IMR-90 (cell line): ENCODE measurements around the gene LIMS2. TPM values are rescaled to one million over a fixed set of nuclear protein-coding genes. Genes with fewer than 3 reads are reported as not detected.

ENCODE experiments used
- ATAC-seq: fragments of 200-7000 bp; cut with Tn5 transposase; 2 replicates; pipeline ENCODE4 v1.9.1; 2020; ENCODE audit warnings: low read depth, mild to moderate bottlenecking, moderate library complexity
- BruUV-seq: library from RNA; stranded (reverse); fragments of 400-500 nt; replicated peaks from 2 replicates; lab custom pipeline; 2021; lab: Mats Ljungman, UMichigan
- CTCF ChIA-PET: fragments of 300-600 bp; formaldehyde crosslinking; extraction: SDS; loops from one replicate; lab custom pipeline; 2021; ENCODE audit warnings: antibody characterized with exemption; lab: Yijun Ruan, JAX
- POLR2A ChIA-PET: fragments of 300-600 bp; sonication (Branson Sonifier 250); formaldehyde crosslinking; loops from one replicate; lab custom pipeline; 2022; ENCODE audit warnings: antibody characterized with exemption; ENCODE audit not compliant: unreplicated experiment; lab: Charles Lee
- DNase-seq: peaks from one replicate; pipeline ENCODE4 v3.0.0; 2013
- H2AFZ ChIP-seq: replicated peaks from 2 replicates; pipeline ENCODE3; 2013; ENCODE audit warnings: low read length, mild to moderate bottlenecking; ENCODE audit not compliant: poor library complexity
- H2AK5ac ChIP-seq: 2 replicates; pipeline ENCODE4 v1.6.1; 2013; ENCODE audit warnings: low read depth, low read length, inconsistent platforms
- H2AK9ac ChIP-seq: replicated peaks from 2 replicates; pipeline ENCODE3; 2013; ENCODE audit warnings: mild to moderate bottlenecking, low read depth, low read length, moderate library complexity; ENCODE audit not compliant: poor library complexity
- H2BK120ac ChIP-seq: 2 replicates; pipeline ENCODE4 v1.6.1; 2013; ENCODE audit warnings: low read depth, low read length, inconsistent platforms
- H2BK15ac ChIP-seq: 3 replicates; pipeline ENCODE4 v1.6.1; 2013; ENCODE audit warnings: low read depth, low read length, inconsistent platforms
- H2BK20ac ChIP-seq: 2 replicates; pipeline ENCODE4 v1.6.1; 2013; ENCODE audit warnings: low read depth, mild to moderate bottlenecking, inconsistent platforms, low read length, moderate library complexity
- H2BK5ac ChIP-seq: 2 replicates; pipeline ENCODE4 v1.6.1; 2013; ENCODE audit warnings: mild to moderate bottlenecking, low read depth, low read length, inconsistent platforms; ENCODE audit not compliant: poor library complexity, severe bottlenecking
- H3K14ac ChIP-seq: replicated peaks from 2 replicates; pipeline ENCODE4 v1.6.1; 2013; ENCODE audit warnings: low read depth, low read length, inconsistent platforms
- H3K18ac ChIP-seq: 2 replicates; pipeline ENCODE4 v1.6.1; 2013; ENCODE audit warnings: low read depth, low read length, control low read depth
- H3K23ac ChIP-seq: 2 replicates; pipeline ENCODE4 v1.6.1; 2013; ENCODE audit warnings: low read depth, low read length, inconsistent platforms
- H3K27ac ChIP-seq: 2 replicates; pipeline ENCODE4 v1.5.1; 2013; ENCODE audit warnings: mild to moderate bottlenecking, control low read depth, low read length; ENCODE audit not compliant: insufficient read depth
- H3K27me3 ChIP-seq: 2 replicates; pipeline ENCODE4 v1.6.1; 2013; ENCODE audit warnings: low read length; ENCODE audit not compliant: control insufficient read depth, insufficient read depth
- H3K36me3 ChIP-seq: 2 replicates; pipeline ENCODE4 v1.6.1; 2013; ENCODE audit warnings: low read length, mixed read lengths; ENCODE audit not compliant: control insufficient read depth, insufficient read depth
- H3K4ac ChIP-seq: 2 replicates; pipeline ENCODE4 v1.6.1; 2013; ENCODE audit warnings: low read depth, low read length, inconsistent platforms
- H3K4me1 ChIP-seq: 2 replicates; pipeline ENCODE4 v1.6.1; 2013; ENCODE audit warnings: low read length, mixed read lengths; ENCODE audit not compliant: control insufficient read depth, insufficient read depth
- H3K4me2 ChIP-seq: 2 replicates; pipeline ENCODE4 v1.6.1; 2013; ENCODE audit warnings: low read depth, mild to moderate bottlenecking, control low read depth, low read length, moderate library complexity
- H3K4me3 ChIP-seq: 2 replicates; pipeline ENCODE4 v1.5.1; 2013; ENCODE audit warnings: low read depth, mild to moderate bottlenecking, control low read depth, low read length, moderate library complexity; ENCODE audit not compliant: insufficient read depth
- H3K56ac ChIP-seq: 2 replicates; pipeline ENCODE4 v1.6.1; 2013; ENCODE audit warnings: low read length, inconsistent platforms; ENCODE audit not compliant: insufficient read depth; ENCODE audit errors: extremely low read depth
- H3K79me1 ChIP-seq, 2 experiments: 2 replicates each; pipeline ENCODE4 v1.6.1; 2013; ENCODE audit warnings: low read length in 2 of 2, inconsistent platforms in 1 of 2, low read depth in 1 of 2
- H3K9ac ChIP-seq: 2 replicates; pipeline ENCODE4 v1.6.1; 2013; ENCODE audit warnings: low read depth, low read length, control low read depth
- H3K9me1 ChIP-seq: 2 replicates; pipeline ENCODE4 v1.6.1; 2013; ENCODE audit warnings: low read length, inconsistent platforms; ENCODE audit not compliant: insufficient read depth
- H3K9me3 ChIP-seq: 2 replicates; pipeline ENCODE4 v1.6.1; 2013; ENCODE audit warnings: low read length; ENCODE audit not compliant: control insufficient read depth, insufficient read depth
- H4K20me1 ChIP-seq: 2 replicates; pipeline ENCODE4 v1.6.1; 2013; ENCODE audit warnings: low read length, inconsistent platforms; ENCODE audit not compliant: insufficient read depth
- H4K5ac ChIP-seq: 2 replicates; pipeline ENCODE4 v1.6.1; 2013; ENCODE audit warnings: mild to moderate bottlenecking, low read depth, low read length, control low read depth
- H4K8ac ChIP-seq, 2 experiments: 2 replicates each; pipeline ENCODE4 v1.6.1; 2013; ENCODE audit warnings: low read depth in 2 of 2, low read length in 2 of 2, control low read depth in 1 of 2, inconsistent platforms in 1 of 2
- H4K91ac ChIP-seq: 2 replicates; pipeline ENCODE4 v1.6.1; 2013; ENCODE audit warnings: low read depth, low read length, inconsistent platforms; ENCODE audit not compliant: insufficient read depth
- BHLHE40 ChIP-seq: fragments of 150-350 bp; IDR thresholded peaks from 2 replicates; pipeline ENCODE4 v1.6.1; 2016; ENCODE audit warnings: mild to moderate bottlenecking, low read depth, low read length
- CEBPB ChIP-seq: IDR thresholded peaks from 2 replicates; pipeline ENCODE4 v1.6.1; 2012; ENCODE audit warnings: low read depth, low read length, improper control_type of control experiment
- ELK1 ChIP-seq: fragments of 150-350 bp; IDR thresholded peaks from 2 replicates; pipeline ENCODE4 v1.6.1; 2016; ENCODE audit warnings: low read depth, mild to moderate bottlenecking, low read length, moderate library complexity, borderline replicate concordance
- FOS ChIP-seq: fragments of 150-350 bp; IDR thresholded peaks from 2 replicates; pipeline ENCODE4 v1.6.1; 2016; ENCODE audit warnings: low read depth, low read length
- MAFK ChIP-seq: IDR thresholded peaks from 2 replicates; pipeline ENCODE4 v1.6.1; 2012; ENCODE audit warnings: low read depth, low read length, improper control_type of control experiment
- MAZ ChIP-seq: IDR thresholded peaks from 2 replicates; pipeline ENCODE4 v1.6.1; 2012; ENCODE audit warnings: low read depth, mild to moderate bottlenecking, low read length, improper control_type of control experiment, moderate library complexity, borderline replicate concordance
- MXI1 ChIP-seq: IDR thresholded peaks from 2 replicates; pipeline ENCODE4 v1.6.1; 2012; ENCODE audit warnings: low read depth, mild to moderate bottlenecking, low read length, moderate library complexity, borderline replicate concordance
- NFE2L2 ChIP-seq: fragments of 150-350 bp; IDR thresholded peaks from 2 replicates; pipeline ENCODE4 v1.6.1; 2016; ENCODE audit warnings: low read depth, mild to moderate bottlenecking, low read length
- POLR2A ChIP-seq: IDR thresholded peaks from 2 replicates; pipeline ENCODE4 v1.6.1; 2012; ENCODE audit warnings: mild to moderate bottlenecking, low read depth, low read length
- RAD21 ChIP-seq: IDR thresholded peaks from 2 replicates; pipeline ENCODE4 v1.6.1; 2012; ENCODE audit warnings: low read length, improper control_type of control experiment
- RCOR1 ChIP-seq: IDR thresholded peaks from 2 replicates; pipeline ENCODE4 v1.6.1; 2012; ENCODE audit warnings: mild to moderate bottlenecking, low read length, improper control_type of control experiment; ENCODE audit not compliant: insufficient replicate concordance
- RFX5 ChIP-seq: IDR thresholded peaks from 2 replicates; pipeline ENCODE4 v1.8.0; 2012; ENCODE audit warnings: low read depth, mild to moderate bottlenecking, low read length, moderate library complexity
- SMC3 ChIP-seq: fragments of 150-350 bp; IDR thresholded peaks from 2 replicates; pipeline ENCODE4 v1.6.1; 2016; ENCODE audit warnings: low read depth, mild to moderate bottlenecking, antibody characterized with exemption, low read length, moderate library complexity
- WGBS, 2 experiments: methylation state at CpG; one replicate each; pipeline versions ENCODE4 v1.1.5 to v1.1.7; 2013; ENCODE audit warnings: missing lambda C conversion rate in 2 of 2; ENCODE audit not compliant: insufficient read length in 1 of 2; ENCODE audit errors: extremely low coverage in 2 of 2; 5-methylcytosine and 5-hydroxymethylcytosine counted together
- dilution Hi-C: fragments of 300-500 bp; cut with HindIII; formaldehyde crosslinking; loops from one replicate; pipeline ENCODE4 v1.14.3; 2018; ENCODE audit warnings: low sequenced_read_pairs; ENCODE audit not compliant: unreplicated experiment
- in situ Hi-C: fragments of 300-500 bp; cut with MboI; formaldehyde crosslinking; loops from 3 replicates; pipeline ENCODE4 v1.14.3; 2019; ENCODE audit warnings: low sequenced_read_pairs, inconsistent platforms, mixed read lengths
- intact Hi-C: fragments of 100-400 bp; cut with micrococcal nuclease; formaldehyde crosslinking; loops from 2 replicates; pipeline ENCODE4 v1.10.0; 2022
- polyA plus RNA-seq, 3 experiments: library from polyadenylated mRNA; depleted of rRNA; stranded (reverse); fragments of >200 nt; gene quantifications; 2 replicates each; pipeline ENCODE4 v1.2.3, GENCODE V29; 2012; ENCODE audit warnings: low replicate concordance in 1 of 3
- total RNA-seq: library from RNA; depleted of rRNA; stranded (reverse); fragments of >200 nt; gene quantifications from 2 replicates; pipeline ENCODE4 v1.2.3, GENCODE V29; 2012
- TF ChIP-seq, protein P1 (sequence below): fragments of 150-350 bp; IDR thresholded peaks from 2 replicates; pipeline ENCODE4 v1.6.1; 2017; ENCODE audit warnings: mild to moderate bottlenecking, antibody characterized with exemption, low read length, low read depth
- TF ChIP-seq, protein P2 (sequence below): conservative IDR thresholded peaks from 2 replicates; pipeline ENCODE4 v1.5.1; 2012; ENCODE audit warnings: mild to moderate bottlenecking, low read depth, low read length, improper control_type of control experiment

The LIMS2 gene
- total and polyA plus RNA-seq, 2 of the 4 experiments (the other 2 are of a cell fraction), result 1.3 to 18.8 TPM

DNA sequence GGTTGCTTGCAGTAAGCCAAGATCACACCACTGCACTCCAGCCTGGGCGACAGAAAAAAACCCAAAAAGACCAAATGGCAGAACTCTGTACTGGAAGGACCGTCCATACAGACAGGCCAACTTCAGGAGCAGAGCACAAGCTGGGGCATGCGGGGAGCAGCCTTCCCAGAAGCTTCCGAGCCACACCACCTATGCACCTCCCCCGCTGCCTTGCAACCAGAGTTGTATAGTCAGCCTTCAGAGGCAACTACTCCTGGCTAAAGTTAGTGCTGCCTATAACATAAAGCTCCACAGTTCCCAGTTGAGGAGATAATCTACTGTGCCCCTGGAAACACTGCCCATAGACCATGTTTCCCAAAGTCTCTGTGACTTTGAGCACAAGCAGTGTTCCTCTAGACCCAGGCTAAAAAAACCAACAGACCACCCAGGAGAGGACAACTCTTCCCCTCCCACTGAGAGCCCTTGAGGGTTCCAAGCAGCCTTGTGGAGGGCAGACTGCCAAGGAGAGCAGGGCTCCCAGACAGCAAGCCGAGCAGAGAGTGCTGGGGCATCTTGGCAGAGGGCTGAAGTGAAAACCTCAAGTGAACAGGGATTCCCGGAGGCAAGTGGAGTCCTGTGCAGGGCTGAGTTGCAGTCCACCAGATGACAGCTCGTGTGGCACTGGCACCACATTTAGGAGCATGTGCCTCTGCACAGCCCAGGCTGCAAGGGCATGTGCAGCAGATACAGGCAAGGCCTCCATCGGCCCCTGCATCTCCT lies 32.7 kb upstream of the LIMS2 start:
- dilution Hi-C loops, result no loop called here
- Histone ChIP-seq H4K91ac (no peak overlapping the region), H2AK5ac (no peak overlapping the region), H3K23ac (no peak overlapping the region), H3K9ac (no peak overlapping the region), H3K9me1 (peaks cover 11% of the 10 kb centered on the region), H2AK9ac (no peak overlapping the region), H3K18ac (no peak overlapping the region), H4K20me1 (peaks cover 11% of the 10 kb centered on the region; the same call in 1 of the 2 replicates), H4K5ac (no peak overlapping the region), H3K4me2 (no peak overlapping the region), H3K14ac (no peak overlapping the region), H3K4me1 (peaks cover 7% of the 10 kb centered on the region; the same call in 1 of the 2 replicates), H3K4me3 (no peak overlapping the region), H2BK20ac (no peak overlapping the region), H3K9me3 (no peaks in the 10 kb centered on the region), H3K27ac (no peak overlapping the region), H3K36me3 (peaks cover 37% of the 10 kb centered on the region), H2BK15ac (no peak overlapping the region), H2AFZ (no peak overlapping the region), H3K56ac (no peak overlapping the region), H4K8ac (no peak overlapping the region), H3K4ac (no peak overlapping the region), H3K79me1 (peaks cover 8 to 30% of the 10 kb centered on the region in 2 experiments), H3K27me3 (no peaks in the 10 kb centered on the region), H2BK5ac (no peak overlapping the region), H2BK120ac (no peak overlapping the region)
- intact Hi-C loops, result loop anchor here (10.0 kb wide), 1 partner anchor 183 kb away; the partner anchor contains the start of gene IWS1
- in situ Hi-C loops, result no loop called here
- CTCF ChIA-PET, result no interaction called here
- DNase-seq (no peak), ATAC-seq (no peak)
- TF ChIP-seq POLR2A, result no peak
- no peak for TF ChIP-seq RCOR1
- no peak for TF ChIP-seq MXI1
- TF ChIP-seq, protein P1, sequence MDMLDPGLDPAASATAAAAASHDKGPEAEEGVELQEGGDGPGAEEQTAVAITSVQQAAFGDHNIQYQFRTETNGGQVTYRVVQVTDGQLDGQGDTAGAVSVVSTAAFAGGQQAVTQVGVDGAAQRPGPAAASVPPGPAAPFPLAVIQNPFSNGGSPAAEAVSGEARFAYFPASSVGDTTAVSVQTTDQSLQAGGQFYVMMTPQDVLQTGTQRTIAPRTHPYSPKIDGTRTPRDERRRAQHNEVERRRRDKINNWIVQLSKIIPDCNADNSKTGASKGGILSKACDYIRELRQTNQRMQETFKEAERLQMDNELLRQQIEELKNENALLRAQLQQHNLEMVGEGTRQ, result no peak
- TF ChIP-seq FOS, result no peak
- TF ChIP-seq BHLHE40, result no peak
- no peak for TF ChIP-seq NFE2L2
- no peak for TF ChIP-seq SMC3
- TF ChIP-seq RAD21, result no peak
- no peak for TF ChIP-seq MAZ
- TF ChIP-seq, protein P2, sequence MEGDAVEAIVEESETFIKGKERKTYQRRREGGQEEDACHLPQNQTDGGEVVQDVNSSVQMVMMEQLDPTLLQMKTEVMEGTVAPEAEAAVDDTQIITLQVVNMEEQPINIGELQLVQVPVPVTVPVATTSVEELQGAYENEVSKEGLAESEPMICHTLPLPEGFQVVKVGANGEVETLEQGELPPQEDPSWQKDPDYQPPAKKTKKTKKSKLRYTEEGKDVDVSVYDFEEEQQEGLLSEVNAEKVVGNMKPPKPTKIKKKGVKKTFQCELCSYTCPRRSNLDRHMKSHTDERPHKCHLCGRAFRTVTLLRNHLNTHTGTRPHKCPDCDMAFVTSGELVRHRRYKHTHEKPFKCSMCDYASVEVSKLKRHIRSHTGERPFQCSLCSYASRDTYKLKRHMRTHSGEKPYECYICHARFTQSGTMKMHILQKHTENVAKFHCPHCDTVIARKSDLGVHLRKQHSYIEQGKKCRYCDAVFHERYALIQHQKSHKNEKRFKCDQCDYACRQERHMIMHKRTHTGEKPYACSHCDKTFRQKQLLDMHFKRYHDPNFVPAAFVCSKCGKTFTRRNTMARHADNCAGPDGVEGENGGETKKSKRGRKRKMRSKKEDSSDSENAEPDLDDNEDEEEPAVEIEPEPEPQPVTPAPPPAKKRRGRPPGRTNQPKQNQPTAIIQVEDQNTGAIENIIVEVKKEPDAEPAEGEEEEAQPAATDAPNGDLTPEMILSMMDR, result no peak
- TF ChIP-seq MAFK, result no peak
- no peak for TF ChIP-seq CEBPB
- TF ChIP-seq RFX5, result no peak
- no peak for TF ChIP-seq ELK1
- no TSS peak for BruUV-seq
- POLR2A ChIA-PET, result no interaction called here
- WGBS, 2 experiments, result 66% methylated on average over 8 of the region's 9 CpGs; no CpG with 5 or more reads in 1 of the 2 experiments
